HG03378 (cell line): ENCODE results near the gene PPP1R14C.
"Not testable (repeated sequence)": the region's sequence is repeated elsewhere in the genome, so short reads cannot be mapped to it uniquely, and the experiment has no call there.

Experiments used
- ATAC-seq: cut with Tn5 transposase; IDR thresholded peaks from one replicate; pipeline ENCODE4 v1.9.1; 2021; ENCODE audit warnings: mild to moderate bottlenecking, moderate library complexity; ENCODE audit not compliant: unreplicated experiment

Gene PPP1R14C

DNA sequence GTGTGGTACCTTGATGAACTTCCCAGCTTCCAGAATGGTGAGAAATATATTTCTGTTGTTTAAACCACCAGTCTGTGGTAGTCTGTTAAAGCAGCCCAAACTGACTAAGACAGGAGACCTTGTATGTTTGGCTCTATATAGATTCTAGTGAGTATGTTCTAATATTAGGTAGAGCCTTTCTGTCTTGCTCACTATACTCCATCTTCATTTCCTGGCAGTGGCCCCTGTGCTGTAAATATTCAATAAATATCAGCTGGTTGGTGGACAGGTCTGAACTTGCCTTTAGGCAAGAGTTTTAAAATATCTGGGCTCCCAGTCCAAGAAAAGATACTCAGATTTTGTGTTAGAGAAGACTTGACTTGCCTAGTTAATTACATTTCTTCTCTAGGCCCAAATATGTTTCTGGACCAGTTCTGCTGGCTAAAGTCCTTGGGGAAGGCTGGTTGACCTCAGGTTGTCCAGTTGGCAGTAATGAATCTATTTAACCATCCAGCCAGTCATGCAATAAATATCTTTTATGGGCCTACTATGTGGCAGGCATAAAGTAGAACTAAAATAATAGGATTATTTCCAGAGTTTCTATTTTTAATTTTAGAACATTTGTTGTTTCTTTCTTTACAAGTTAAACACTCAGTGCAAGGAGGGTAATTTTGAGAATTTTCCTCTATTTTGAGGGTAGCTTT is 22.3 kb downstream of the PPP1R14C start:
- no peak for ATAC-seq

DNA sequence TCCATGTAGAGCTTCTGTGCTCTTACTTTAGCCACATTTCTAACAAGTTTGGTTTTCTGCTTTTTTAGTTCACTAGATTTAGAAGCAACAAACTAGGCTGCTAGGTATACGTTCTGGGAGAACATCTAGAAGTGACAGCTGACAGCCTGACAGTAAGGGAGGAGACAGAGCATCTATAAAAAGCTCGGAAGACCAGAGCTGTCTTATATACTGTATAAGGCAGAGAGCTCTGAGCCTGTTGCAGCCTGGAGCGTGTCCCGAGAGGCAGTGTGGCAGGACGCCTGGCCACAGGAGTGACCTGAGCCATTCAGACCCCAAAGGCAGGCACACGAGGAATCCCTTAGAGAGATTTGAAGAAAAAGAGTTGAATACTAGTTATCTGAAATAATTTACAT is 24.6 kb downstream of the PPP1R14C start:
- peak; percentile 45 for ATAC-seq

- no peak for ATAC-seq
Observed at GRCh38 chr6:150169181-150169580, 26.3 kb downstream of the PPP1R14C start.

GRCh38 chr6:150169609-150170008 is 26.8 kb downstream of the PPP1R14C start:
- ATAC-seq = no peak

- no peak for ATAC-seq
Observed at GRCh38 chr6:150172929-150173328, 30.1 kb downstream of the PPP1R14C start.

- ATAC-seq = no peak
Observed at GRCh38 chr6:150175586-150176151, 32.8 kb downstream of the PPP1R14C start.

DNA sequence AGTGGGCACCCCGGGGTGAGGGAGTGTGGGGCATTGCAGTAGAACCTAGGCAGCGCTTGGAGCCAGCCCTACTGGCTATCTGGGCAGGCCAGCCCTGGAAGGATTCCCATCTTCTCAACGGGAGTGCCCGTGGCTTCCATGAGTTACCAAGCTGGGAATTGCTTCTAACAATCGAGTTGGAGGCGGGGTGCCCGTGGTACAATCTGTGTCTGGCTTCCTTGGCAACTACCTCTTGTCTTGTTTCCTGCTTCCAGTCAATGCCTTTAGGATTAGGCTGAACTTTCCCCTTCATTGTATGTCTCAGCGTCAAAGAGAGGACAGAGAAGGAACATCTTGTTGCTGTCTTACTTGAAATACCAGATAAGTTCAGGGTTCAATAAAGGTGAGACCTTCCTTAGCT is 33.3 kb downstream of the PPP1R14C start:
- ATAC-seq = no peak

GRCh38 chr6:150176659-150177058 is 33.8 kb downstream of the PPP1R14C start:
- no peak for ATAC-seq

- ATAC-seq = no peak
Observed at GRCh38 chr6:150177259-150177951, 34.6 kb downstream of the PPP1R14C start.

- no peak for ATAC-seq
Observed at GRCh38 chr6:150177952-150178520, 35.2 kb downstream of the PPP1R14C start.

GRCh38 chr6:150179030-150179429 is 36.2 kb downstream of the PPP1R14C start:
- no peak for ATAC-seq

DNA sequence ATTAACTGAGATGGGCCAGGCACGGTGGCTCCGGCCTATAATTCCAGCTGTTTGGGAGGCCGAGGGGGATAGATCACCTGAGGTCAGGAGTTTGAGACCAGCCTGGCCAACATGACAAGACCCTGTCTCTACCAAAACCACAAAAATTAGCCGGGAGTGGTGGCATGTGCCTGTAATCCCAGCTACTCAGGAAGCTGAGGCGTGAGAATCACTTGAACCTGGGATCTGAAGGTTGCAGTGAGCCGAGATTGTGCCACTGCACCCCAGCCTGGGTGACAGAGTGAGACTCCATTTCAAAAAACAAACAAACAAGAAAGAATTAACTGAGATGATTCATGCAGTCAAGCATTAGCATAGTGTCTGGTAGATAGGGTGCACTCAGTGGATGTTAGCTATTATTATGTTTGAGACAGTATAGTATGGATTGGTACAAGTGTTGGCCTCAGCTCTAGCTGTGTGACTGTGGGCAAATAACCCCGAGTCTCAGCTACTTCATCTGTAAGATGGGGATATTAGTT is 37.1 kb downstream of the PPP1R14C start:
- not testable (repeated sequence) for ATAC-seq

DNA sequence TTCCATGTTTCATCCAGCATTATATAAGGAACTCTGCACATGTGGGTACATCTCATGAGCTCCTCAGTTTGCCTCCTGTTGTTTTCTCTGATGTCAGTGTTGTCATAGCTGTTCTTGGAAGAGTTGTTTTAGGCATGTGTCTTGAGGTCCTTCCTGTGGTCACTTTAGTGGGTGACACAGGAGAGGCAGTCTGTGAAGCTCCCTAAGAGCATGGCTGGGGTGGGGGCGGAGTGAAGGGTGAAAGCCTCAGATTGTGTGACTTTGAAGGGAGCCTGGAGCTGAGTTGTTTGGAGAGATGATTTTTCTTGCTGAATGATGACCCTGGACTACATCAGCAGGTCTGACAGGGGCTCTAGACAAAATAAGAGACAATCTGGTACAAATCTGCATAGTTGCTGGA is 37.7 kb downstream of the PPP1R14C start:
- no peak for ATAC-seq

DNA sequence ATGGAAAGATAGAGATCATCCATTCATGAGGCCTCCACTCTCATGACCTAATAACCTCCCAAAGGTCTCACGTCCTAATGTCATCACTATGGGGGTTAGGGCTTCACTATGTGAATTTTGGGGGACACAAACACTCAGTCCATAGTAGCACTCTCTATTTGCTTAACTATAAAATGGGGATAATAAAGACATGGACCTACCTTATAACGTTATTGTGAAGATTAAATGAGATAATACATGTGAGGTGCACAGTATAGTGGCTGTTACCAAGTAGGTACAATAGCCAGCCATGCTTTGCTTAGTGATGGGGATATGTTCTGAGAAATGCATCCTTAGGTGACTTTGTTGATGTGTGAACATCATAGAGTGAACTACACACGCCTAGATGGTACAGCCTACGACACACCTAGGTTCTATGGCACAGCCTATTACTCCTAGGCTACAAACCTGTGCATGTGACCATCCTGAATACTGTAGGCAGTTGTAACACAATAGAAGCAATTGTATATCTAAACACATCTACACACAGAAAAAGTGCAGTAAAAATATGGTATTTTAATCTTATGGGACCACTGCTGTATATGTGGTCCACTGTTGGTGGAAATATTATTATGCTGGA is 39.7 kb downstream of the PPP1R14C start:
- ATAC-seq = no peak

GRCh38 chr6:150183105-150183504 is 40.3 kb downstream of the PPP1R14C start:
- ATAC-seq = no peak

- no peak for ATAC-seq
Observed at GRCh38 chr6:150183966-150184365, 41.1 kb downstream of the PPP1R14C start.

DNA sequence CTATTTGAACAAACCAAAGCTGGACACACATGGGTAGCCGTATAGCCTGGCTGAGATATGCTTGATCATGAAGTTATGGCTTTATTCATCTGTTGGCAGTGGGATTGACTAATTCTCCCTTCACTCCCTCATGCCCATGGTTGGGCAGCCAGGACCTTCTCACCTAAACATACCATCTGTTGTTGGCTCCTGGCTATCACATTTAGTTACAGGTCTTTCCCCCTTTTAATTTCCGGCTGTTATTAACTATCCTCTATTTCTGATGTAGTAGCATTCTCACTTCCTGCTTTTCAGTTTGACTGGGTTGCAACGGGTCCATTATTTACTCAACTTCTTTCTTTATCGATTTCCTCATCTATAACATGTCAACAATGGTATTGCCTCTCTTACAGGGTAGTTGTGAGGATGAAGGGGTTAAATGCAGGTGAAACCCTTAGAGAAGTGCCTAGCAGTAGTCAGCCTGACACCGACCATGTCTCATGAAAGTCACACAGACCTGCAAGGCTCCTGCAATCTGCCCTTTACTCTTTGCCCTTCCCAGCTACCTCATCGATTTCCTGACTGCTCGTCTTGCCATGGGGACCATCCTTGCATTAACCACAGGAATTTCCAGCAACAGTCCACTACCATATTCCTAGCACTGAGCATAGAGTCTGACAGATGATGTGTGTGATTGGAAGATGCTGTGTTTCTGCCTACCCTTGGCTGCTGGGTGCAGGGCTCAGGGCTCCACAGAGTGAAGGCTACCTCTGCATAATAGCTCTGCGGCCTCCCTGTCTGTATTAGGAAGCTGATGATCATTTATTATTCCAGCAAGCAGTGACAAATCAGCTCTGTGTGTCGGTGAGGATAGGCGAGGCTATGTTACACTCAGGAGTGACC is 42.2 kb downstream of the PPP1R14C start:
- ATAC-seq = peak; percentile 72

- no peak for ATAC-seq
Observed at GRCh38 chr6:150185732-150186117, 42.9 kb downstream of the PPP1R14C start.

DNA sequence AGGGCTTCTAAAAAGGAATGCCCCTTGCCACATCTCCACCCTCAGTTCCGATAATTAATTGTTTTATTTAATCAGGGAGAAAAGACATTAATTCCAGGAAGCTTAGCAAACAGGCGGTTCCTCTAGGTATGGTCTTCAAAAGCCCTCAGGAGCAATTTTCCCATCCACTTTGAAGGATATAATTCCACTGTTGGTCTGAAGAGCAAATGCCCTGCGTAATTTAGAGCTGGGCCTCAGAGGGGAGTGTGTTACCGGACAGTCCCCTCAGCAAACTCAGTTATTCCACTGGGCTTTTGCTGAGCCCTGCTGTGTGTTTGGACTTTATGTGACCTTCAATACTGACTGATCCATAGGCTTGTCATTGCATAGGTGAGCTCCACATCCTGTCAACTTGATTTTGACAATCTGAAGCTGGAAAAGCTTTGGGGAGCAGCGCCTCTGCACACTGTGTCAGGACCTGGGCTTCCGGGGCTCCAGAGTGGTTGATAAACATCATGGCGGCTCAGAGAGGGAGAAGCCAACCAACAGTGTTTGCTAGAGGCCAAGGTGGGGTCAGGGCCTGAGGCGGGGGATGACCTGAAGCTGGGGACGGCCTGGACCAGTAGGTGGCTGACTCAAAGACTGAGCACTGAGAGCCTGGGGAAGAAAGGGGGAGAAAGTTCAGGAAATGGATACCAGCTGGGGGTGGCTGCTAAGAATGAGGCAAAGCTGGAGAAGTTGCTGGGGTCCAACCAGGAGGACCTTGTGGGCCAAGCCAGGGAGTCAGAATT is 43.5 kb downstream of the PPP1R14C start:
- no peak for ATAC-seq

DNA sequence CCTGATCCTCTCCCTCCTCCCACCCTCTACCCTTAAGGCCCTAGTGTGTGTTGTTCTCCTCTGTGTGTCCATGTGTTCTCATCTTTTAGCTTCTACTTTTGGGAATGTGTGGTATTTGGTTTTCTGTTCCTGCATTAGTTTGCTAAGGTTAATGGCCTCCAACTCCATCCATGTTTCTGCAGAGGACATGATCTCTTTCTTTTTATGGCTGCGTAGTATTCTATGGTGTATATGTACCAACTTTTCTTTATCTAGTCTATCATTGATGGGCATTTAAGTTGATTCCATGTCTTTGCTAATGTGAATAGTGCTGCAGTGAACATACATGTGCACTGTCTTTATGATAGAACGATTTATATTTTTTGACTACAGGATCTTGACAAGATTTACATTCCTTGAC is 44.6 kb downstream of the PPP1R14C start:
- ATAC-seq = not testable (repeated sequence)
